ENCODE results near the gene ZNF8. TPM values are rescaled to one million over a fixed set of nuclear protein-coding genes. Genes with fewer than 3 reads are reported as not detected.

ZNF8 gene
- total RNA-seq, 6 experiments from 2014 or later = 1.0 to 2.3 (median 1.6) TPM

DNA sequence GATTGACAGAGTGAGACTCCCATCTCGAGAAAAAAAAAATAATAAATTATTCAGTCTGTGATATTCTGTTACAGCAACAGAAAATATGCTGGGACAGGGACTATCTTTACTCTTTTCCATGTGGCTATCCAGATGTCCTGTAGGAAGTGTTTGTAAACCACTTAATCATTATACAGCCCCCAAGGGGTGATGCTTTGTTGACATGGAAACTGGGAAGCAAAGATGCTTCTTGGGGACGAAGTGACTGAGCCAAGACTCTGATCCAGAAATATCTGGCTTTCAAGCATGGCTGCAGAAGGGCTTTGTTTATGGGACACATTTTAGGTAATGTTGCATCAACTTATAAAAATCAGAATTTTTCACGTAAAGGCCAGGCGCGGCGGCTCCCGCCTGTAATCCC, 5.4 kb downstream of the ZNF8 start:
- Histone ChIP-seq H3K9me3 (no peaks in the 10 kb centered on the region), H3K36me3 (peaks cover 0 to 27% (median 10%) of the 10 kb centered on the region in 4 donors), H3K4me3 (no peak overlapping the region), H3K4me1 (peaks cover 0 to 3% (median 0%) of the 10 kb centered on the region in 4 donors), H3K27me3 (no peaks in the 10 kb centered on the region), H3K27ac (no peak overlapping the region)
- WGBS (ENCODE audit: insufficient coverage, low coverage, low lambda C conversion rate, missing lambda C conversion rate) = 95% methylated on average over 7 of the region's 7 CpGs
- no peak for TF ChIP-seq POLR2A (IDR thresholded peaks at IDR 0.05)
- TF ChIP-seq, protein P1, sequence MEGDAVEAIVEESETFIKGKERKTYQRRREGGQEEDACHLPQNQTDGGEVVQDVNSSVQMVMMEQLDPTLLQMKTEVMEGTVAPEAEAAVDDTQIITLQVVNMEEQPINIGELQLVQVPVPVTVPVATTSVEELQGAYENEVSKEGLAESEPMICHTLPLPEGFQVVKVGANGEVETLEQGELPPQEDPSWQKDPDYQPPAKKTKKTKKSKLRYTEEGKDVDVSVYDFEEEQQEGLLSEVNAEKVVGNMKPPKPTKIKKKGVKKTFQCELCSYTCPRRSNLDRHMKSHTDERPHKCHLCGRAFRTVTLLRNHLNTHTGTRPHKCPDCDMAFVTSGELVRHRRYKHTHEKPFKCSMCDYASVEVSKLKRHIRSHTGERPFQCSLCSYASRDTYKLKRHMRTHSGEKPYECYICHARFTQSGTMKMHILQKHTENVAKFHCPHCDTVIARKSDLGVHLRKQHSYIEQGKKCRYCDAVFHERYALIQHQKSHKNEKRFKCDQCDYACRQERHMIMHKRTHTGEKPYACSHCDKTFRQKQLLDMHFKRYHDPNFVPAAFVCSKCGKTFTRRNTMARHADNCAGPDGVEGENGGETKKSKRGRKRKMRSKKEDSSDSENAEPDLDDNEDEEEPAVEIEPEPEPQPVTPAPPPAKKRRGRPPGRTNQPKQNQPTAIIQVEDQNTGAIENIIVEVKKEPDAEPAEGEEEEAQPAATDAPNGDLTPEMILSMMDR (IDR thresholded peaks at IDR 0.05) = no peak
- ATAC-seq (no peak), DNase-seq (no peak)
- intact Hi-C loops (cut with DNase I) = no loop called here

- DNase-seq = no peak
- H3K36me3 ChIP-seq = peaks cover 0 to 39% (median 14%) of the 10 kb centered on the region in 4 donors
- H3K9me3 ChIP-seq = peaks cover 0 to 3% (median 0%) of the 10 kb centered on the region in 4 donors
- WGBS (ENCODE audit: insufficient coverage, low coverage, low lambda C conversion rate, missing lambda C conversion rate) = 93% methylated on average over 6 of the region's 7 CpGs
- H3K27ac ChIP-seq = no peak overlapping the region
- intact Hi-C loops (cut with DNase I) = no loop called here
- H3K4me3 ChIP-seq = no peak overlapping the region
- no peaks in the 10 kb centered on the region for H3K4me1 ChIP-seq
- H3K27me3 ChIP-seq = no peaks in the 10 kb centered on the region
- no peak for ATAC-seq
- TF ChIP-seq, protein P1 (IDR thresholded peaks at IDR 0.05) = no peak
- no peak for TF ChIP-seq POLR2A (IDR thresholded peaks at IDR 0.05)
Observed at GRCh38 chr19:58291943-58292342, 13.2 kb downstream of the ZNF8 start.

DNA sequence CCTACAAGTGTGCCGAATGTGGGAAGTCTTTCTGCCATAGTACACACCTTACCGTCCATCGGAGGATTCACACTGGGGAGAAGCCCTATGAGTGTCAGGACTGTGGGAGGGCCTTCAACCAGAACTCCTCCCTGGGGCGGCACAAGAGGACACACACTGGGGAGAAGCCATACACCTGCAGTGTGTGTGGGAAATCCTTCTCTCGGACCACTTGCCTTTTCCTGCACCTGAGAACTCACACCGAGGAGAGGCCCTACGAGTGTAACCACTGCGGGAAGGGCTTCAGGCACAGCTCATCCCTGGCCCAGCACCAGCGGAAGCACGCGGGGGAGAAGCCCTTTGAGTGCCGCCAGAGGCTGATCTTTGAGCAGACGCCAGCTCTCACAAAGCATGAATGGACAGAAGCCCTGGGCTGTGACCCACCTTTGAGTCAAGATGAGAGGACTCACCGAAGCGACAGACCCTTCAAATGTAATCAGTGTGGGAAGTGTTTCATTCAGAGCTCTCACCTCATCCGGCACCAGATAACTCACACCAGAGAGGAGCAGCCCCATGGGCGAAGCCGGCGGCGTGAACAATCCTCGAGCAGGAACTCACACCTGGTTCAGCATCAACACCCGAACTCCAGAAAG, 16.1 kb downstream of the ZNF8 start:
- peaks cover 0 to 28% (median 9%) of the 10 kb centered on the region in 4 donors for H3K36me3 ChIP-seq
- no peak overlapping the region for H3K27ac ChIP-seq
- H3K4me1 ChIP-seq = no peaks in the 10 kb centered on the region
- H3K4me3 ChIP-seq = no peak overlapping the region
- ATAC-seq (no peak), DNase-seq (no peak)
- TF ChIP-seq, protein P1 (IDR thresholded peaks at IDR 0.05) = no peak
- no peak for TF ChIP-seq POLR2A (IDR thresholded peaks at IDR 0.05)
- intact Hi-C loops (cut with DNase I) = no loop called here
- H3K9me3 ChIP-seq = peaks cover 0 to 3% (median 0%) of the 10 kb centered on the region in 4 donors
- WGBS (ENCODE audit: insufficient coverage, low coverage, low lambda C conversion rate, missing lambda C conversion rate) = 96% methylated on average over 8 of the region's 22 CpGs
- no peaks in the 10 kb centered on the region for H3K27me3 ChIP-seq

- intact Hi-C loops (cut with DNase I) = no loop called here
- H3K4me3 ChIP-seq = no peak overlapping the region
- H3K27me3 ChIP-seq = no peaks in the 10 kb centered on the region
- DNase-seq = no peak
- H3K9me3 ChIP-seq = no peaks in the 10 kb centered on the region
- no peaks in the 10 kb centered on the region for H3K4me1 ChIP-seq
- H3K36me3 ChIP-seq = peaks cover 0 to 20% (median 5%) of the 10 kb centered on the region in 4 donors
- TF ChIP-seq, protein P1 (IDR thresholded peaks at IDR 0.05) = no peak
- TF ChIP-seq POLR2A (IDR thresholded peaks at IDR 0.05) = no peak
- no peak for ATAC-seq
- WGBS (ENCODE audit: insufficient coverage, low coverage, low lambda C conversion rate, missing lambda C conversion rate) = 100% methylated on average over 4 of the region's 7 CpGs
- H3K27ac ChIP-seq = no peak overlapping the region
Observed at GRCh38 chr19:58296104-58296503, 17.3 kb downstream of the ZNF8 start.

All from right lobe of liver (tissue), 6 donors.